Dendritic cell treated with granulocyte-macrophage colony-stimulating factor and Interleukin-4, amounts not matched to agents 40 ng/mL and 50 ng/mL, for 4 days (primary cell): ENCODE results near the gene PLD5.

Experiments used
- H3K27ac Mint-ChIP-seq: one replicate; pipeline ENCODE4 v1.8.0; 2022; ENCODE audit warnings: mild to moderate bottlenecking, mixed read lengths
- H3K27me3 Mint-ChIP-seq: one replicate; pipeline ENCODE4 v1.8.0; 2022; ENCODE audit warnings: mild to moderate bottlenecking, mixed read lengths
- H3K36me3 Mint-ChIP-seq: one replicate; pipeline ENCODE4 v1.8.0; 2022; ENCODE audit warnings: low read depth, mixed read lengths
- H3K4me1 Mint-ChIP-seq: one replicate; pipeline ENCODE4 v1.8.0; 2022; ENCODE audit warnings: low read depth, mixed read lengths
- H3K4me3 Mint-ChIP-seq: one replicate; pipeline ENCODE4 v1.8.0; 2022; ENCODE audit warnings: mild to moderate bottlenecking, moderate library complexity, mixed read lengths
- H3K9me3 Mint-ChIP-seq: one replicate; pipeline ENCODE4 v1.8.0; 2022; ENCODE audit warnings: mixed read lengths
- intact Hi-C: fragments of 100-400 bp; cut with micrococcal nuclease; formaldehyde crosslinking; loops from one replicate; pipeline ENCODE4 v1.15.0; 2022

PLD5 gene

DNA sequence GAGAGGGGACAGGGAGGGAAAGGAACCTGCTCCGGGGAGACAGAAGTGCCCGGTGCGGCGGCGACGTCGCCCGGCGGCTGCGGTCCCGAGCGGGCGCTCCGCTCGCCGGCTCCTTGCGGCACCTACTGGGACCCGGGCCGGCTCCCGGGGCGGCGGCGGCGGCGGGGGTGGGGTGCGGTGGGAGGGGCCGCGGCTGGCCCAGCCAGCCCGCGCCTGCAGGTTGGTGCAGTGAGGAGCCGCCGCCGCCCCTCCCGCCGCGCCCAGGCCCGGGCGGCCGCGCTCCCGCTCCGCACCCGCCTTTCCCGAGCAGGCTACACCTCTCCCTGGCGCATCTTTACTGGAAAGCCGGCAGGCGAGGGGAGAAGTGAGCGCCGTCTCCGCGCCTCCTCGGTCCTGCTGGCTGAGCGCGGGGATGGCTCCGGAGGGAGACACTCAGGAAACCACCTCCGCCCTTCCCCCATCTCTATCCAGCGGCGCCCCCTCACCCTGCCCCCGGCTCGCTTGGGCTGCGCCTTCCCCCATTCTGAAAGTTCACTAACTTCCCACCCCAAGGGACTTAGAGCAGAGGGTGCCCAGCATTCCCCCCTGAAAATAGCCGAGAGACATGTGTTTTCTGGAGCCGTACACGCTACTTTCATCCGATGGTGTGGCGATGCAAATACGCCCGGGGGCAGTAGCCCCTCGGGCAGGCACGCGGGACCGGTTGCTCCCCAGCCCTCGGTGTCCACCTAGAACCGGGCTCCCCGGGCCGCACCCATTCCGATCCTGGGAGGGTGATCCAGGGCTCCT is at the start of gene PLD5:
Gene PLD5, minus strand, starts transcription at position 127 of the 789 bp plus-strand sequence.
- peaks cover 46% of the 10 kb centered on the region for H3K27me3 Mint-ChIP-seq
- no peaks in the 10 kb centered on the region for H3K4me1 Mint-ChIP-seq
- no peak within 1 kb of the TSS for H3K4me3 Mint-ChIP-seq
- intact Hi-C loops, result no loop called here
- H3K27ac Mint-ChIP-seq, result no peak within 1 kb of the TSS
- H3K36me3 Mint-ChIP-seq, result no peaks in the 10 kb centered on the region
- H3K9me3 Mint-ChIP-seq, result no peaks in the 10 kb centered on the region

DNA sequence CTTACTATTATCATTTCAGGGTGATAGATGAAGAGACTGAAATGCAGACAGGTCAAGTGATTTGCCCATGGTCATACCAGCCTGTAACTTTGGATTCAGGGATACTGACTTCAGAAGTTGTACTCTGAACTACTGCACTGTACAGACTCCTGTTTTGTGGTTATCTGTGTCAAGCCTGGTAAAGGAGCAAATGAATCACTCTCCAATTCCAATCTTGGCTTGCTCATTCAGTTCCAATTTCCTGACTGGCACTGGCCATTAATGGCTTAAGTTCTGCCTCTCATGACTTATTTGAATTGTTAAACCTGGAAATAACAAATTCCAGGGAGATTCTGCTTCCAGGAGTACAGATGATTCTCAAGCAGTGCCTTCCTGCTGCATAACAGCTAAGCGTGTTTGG is 45.4 kb upstream of the PLD5 start:
- no peak overlapping the region for H3K4me3 Mint-ChIP-seq
- intact Hi-C loops, result no loop called here
- no peaks in the 10 kb centered on the region for H3K4me1 Mint-ChIP-seq
- H3K27ac Mint-ChIP-seq, result no peak overlapping the region
- H3K27me3 Mint-ChIP-seq, result no peaks in the 10 kb centered on the region
- no peaks in the 10 kb centered on the region for H3K9me3 Mint-ChIP-seq
- H3K36me3 Mint-ChIP-seq, result no peaks in the 10 kb centered on the region

DNA sequence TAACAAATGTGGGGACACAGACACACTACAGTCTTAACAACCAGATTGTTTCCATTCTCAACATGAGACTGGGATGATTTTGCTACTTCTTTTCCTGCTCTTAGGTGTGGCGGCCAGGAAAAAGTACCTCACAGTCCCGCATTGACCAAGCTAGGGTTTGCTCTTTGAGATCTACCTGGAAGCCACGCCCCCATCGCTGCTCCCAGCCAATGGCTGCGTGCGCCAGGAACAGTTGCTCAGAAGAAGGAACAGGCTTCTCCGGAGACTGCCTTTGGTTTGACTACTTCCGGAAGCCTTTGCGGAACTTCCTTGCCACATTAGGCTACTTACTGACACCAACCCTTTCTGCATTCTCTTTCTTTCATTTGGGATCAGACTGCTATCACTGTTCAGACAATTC is 44.2 kb upstream of the PLD5 start:
- H3K27me3 Mint-ChIP-seq, result no peaks in the 10 kb centered on the region
- no peaks in the 10 kb centered on the region for H3K36me3 Mint-ChIP-seq
- H3K4me1 Mint-ChIP-seq, result no peaks in the 10 kb centered on the region
- H3K27ac Mint-ChIP-seq, result no peak overlapping the region
- intact Hi-C loops, result no loop called here
- H3K4me3 Mint-ChIP-seq, result no peak overlapping the region
- no peaks in the 10 kb centered on the region for H3K9me3 Mint-ChIP-seq

DNA sequence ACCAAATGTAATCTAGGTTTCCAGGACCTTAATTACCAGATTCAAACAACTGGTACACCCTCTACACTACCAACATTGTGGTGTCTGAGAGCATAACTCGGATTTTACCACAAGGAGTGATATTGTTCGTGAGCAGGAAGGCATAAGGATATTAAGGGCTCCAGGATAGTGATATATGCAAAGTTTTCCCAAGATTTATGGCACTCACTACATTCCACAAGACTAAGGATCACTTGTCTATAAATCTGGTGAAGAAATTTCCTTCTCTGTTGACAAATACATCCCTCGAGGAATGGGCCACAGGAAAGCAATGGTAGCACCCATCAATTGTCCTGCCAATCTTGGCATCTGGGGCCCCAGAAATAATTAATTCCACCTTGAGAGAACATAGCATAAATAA is 43.1 kb upstream of the PLD5 start:
- Mint-ChIP-seq H3K4me3 (no peak overlapping the region), H3K4me1 (no peaks in the 10 kb centered on the region), H3K9me3 (no peaks in the 10 kb centered on the region), H3K27ac (no peak overlapping the region), H3K27me3 (no peaks in the 10 kb centered on the region), H3K36me3 (no peaks in the 10 kb centered on the region)
- intact Hi-C loops, result no loop called here

DNA sequence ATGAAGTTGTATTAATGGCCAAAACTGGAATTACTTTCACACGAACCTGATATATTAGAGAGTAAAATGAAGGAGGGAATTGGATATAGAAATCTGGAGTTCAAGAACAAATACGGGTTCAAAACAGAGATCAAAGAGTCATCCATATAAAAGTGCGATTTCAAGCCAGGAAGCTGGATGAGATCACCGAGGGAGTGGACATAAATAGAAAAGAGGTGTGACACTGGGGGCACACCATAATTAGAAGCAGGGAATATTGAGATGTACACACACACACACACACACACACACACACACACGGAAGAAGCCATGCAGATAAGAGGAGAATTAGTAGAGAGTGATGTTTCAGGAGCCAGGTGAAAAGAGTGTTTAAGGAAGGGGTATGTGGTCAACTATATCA is 32.3 kb upstream of the PLD5 start:
- intact Hi-C loops, result no loop called here
- H3K36me3 Mint-ChIP-seq, result no peaks in the 10 kb centered on the region
- H3K27me3 Mint-ChIP-seq, result no peaks in the 10 kb centered on the region

DNA sequence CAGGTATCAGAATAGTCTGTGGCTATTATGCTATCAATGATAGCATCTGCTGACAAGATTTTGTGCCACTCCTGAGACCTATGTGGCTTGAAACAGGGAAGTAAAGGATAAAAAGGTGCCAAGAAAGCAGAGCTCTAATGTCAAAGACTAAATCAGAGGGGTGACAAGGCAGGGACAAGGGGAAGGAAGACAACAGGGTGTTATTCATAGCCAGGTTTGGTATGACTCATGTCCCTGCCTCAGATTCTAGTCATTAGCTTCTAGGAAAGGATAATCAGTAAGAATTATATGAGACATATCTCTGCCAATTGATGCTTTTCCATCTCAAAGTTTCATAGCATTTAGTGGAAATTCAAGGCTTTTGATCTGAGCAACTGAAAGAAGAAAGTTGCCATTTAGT is 31.8 kb upstream of the PLD5 start:
- intact Hi-C loops, result no loop called here
- H3K9me3 Mint-ChIP-seq, result peaks cover 15% of the 10 kb centered on the region
- H3K4me1 Mint-ChIP-seq, result no peaks in the 10 kb centered on the region
- no peaks in the 10 kb centered on the region for H3K36me3 Mint-ChIP-seq
- H3K27me3 Mint-ChIP-seq, result no peaks in the 10 kb centered on the region
- H3K4me3 Mint-ChIP-seq, result no peak overlapping the region
- H3K27ac Mint-ChIP-seq, result no peak overlapping the region

More for the DNA sequence above, 32.3 kb upstream of the PLD5 start:
- no peak overlapping the region for H3K27ac Mint-ChIP-seq
- no peak overlapping the region for H3K4me3 Mint-ChIP-seq
- peaks cover 15% of the 10 kb centered on the region for H3K9me3 Mint-ChIP-seq
- H3K4me1 Mint-ChIP-seq, result no peaks in the 10 kb centered on the region

DNA sequence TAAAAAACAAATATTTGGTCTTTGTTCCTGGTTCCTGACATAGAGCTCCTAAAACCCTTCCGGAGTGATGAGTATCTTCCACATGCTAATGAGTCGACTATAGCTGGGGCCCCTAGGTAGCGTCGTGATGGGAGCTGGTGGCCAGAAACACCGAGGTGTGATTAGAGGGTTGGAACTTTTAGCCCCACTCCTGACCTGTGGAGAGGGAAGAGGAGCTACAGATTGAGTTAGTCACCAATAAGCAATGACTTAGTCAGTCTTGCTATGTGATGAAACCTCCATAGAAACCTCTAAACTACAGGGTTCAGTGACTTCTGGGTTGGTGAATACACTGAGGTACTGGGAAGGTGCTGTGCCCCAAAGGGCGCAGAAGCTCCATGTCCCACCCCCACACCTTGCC is 30.1 kb upstream of the PLD5 start:
- H3K9me3 Mint-ChIP-seq, result peaks cover 15% of the 10 kb centered on the region
- no peaks in the 10 kb centered on the region for H3K36me3 Mint-ChIP-seq
- no peak overlapping the region for H3K4me3 Mint-ChIP-seq
- intact Hi-C loops, result no loop called here
- no peaks in the 10 kb centered on the region for H3K27me3 Mint-ChIP-seq
- no peak overlapping the region for H3K27ac Mint-ChIP-seq
- no peaks in the 10 kb centered on the region for H3K4me1 Mint-ChIP-seq

DNA sequence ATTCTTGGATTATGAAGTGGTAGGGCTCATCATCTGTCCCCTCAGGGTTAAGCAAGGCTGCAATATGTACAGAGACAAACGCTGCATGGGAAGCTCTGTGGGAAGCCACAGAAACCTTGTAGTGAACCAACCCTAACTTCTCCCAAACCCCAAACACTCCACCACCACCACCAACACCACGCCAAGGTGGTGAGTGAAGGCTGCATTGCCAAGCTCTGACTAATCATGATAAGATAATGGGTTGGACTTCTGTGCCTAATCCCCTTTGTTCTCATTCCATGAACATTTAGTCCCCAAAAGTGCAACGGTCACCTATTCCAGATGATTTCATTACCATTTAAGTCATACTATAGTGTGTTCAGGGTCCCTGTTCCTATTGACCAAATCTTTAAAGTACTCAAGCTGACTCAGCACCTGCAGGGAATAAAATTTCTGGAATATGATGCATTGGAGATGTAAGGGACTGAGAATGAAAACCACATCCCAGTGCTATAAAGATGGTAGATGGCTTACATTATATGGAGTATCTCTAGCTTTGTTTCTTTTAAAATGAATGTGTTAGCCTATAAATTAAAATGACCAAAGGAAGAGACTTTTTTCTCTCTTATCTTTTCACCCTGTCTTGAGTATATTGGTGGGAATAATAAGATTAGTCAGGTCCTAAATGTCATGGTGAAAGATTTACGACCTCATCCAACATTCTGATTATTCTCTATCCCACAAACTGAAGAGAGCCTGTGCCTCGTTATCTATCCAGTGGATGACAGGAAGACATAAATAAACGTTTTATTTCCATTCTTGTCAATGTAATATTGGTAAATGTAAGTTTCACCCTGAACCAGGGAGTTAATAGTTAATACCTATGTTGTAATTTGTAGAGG is 22.6 kb upstream of the PLD5 start:
- no peaks in the 10 kb centered on the region for H3K36me3 Mint-ChIP-seq
- no peak overlapping the region for H3K27ac Mint-ChIP-seq
- H3K9me3 Mint-ChIP-seq, result no peaks in the 10 kb centered on the region
- no peaks in the 10 kb centered on the region for H3K27me3 Mint-ChIP-seq
- no peak overlapping the region for H3K4me3 Mint-ChIP-seq
- intact Hi-C loops, result no loop called here
- H3K4me1 Mint-ChIP-seq, result no peaks in the 10 kb centered on the region

DNA sequence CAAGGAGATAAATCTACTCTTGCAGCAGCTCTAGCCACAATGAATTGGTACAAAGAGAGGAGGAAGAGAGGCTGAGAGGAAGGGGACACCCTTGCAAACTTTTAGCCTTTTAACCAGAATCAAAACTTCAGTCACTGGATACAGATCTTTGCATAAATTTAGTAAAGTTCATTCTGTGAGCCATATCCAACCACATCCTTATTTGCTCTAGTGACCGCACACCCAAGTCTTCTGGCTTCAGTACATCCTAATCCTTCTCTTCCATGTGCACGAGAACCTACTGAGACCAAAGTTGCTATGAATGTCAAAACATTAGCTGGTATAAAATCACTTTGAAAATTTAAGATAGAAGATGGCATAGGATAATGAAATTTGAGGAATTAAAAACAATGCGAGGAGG is 21.9 kb upstream of the PLD5 start:
- H3K27me3 Mint-ChIP-seq, result no peaks in the 10 kb centered on the region
- no peak overlapping the region for H3K27ac Mint-ChIP-seq
- intact Hi-C loops, result no loop called here
- H3K9me3 Mint-ChIP-seq, result no peaks in the 10 kb centered on the region
- H3K4me1 Mint-ChIP-seq, result no peaks in the 10 kb centered on the region
- no peak overlapping the region for H3K4me3 Mint-ChIP-seq
- H3K36me3 Mint-ChIP-seq, result no peaks in the 10 kb centered on the region

DNA sequence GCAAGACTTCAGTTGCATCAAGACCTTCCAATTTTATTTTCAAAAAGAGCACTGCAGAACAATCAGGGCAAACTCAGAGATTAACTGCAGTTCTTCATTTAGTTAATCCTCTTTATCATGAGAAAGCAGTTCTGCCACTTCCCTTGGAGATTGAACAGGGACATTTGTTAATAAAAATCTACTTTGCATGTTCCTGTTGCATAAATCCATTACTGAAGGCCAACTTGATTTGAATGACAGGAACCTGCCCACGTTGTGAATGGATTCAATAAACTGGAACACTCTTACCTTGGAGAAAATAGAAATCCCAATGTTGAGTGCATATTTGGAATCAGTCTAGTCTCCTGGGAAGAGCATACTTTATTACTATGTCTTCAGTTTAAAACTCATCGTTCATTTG is 19.6 kb upstream of the PLD5 start:
- H3K4me3 Mint-ChIP-seq, result no peak overlapping the region
- H3K27ac Mint-ChIP-seq, result no peak overlapping the region
- intact Hi-C loops, result no loop called here
- H3K36me3 Mint-ChIP-seq, result no peaks in the 10 kb centered on the region
- peaks cover 3% of the 10 kb centered on the region for H3K9me3 Mint-ChIP-seq
- H3K27me3 Mint-ChIP-seq, result no peaks in the 10 kb centered on the region
- no peaks in the 10 kb centered on the region for H3K4me1 Mint-ChIP-seq

DNA sequence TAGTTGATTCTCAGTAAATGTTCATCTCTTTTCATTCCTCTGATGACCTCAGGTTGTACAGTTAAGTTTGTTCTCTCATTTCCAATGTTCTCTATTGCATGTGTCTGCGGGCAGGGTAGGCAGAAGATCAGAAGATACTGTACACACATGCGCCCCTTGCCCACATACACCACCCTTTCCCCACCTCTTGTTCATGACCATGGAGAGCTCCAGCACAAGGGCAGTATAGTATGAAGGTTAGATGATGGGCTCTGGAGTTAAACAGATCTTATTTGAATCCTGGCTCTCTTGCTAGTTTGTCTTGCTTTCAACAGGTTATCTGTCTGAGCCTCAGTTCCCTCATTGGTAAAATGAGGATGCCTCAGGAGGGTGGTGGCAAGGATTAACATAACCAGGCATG is 17.8 kb upstream of the PLD5 start:
- Mint-ChIP-seq H3K27ac (no peak overlapping the region), H3K9me3 (peaks cover 13% of the 10 kb centered on the region), H3K4me1 (no peaks in the 10 kb centered on the region), H3K27me3 (no peaks in the 10 kb centered on the region), H3K4me3 (no peak overlapping the region), H3K36me3 (no peaks in the 10 kb centered on the region)
- intact Hi-C loops, result no loop called here

DNA sequence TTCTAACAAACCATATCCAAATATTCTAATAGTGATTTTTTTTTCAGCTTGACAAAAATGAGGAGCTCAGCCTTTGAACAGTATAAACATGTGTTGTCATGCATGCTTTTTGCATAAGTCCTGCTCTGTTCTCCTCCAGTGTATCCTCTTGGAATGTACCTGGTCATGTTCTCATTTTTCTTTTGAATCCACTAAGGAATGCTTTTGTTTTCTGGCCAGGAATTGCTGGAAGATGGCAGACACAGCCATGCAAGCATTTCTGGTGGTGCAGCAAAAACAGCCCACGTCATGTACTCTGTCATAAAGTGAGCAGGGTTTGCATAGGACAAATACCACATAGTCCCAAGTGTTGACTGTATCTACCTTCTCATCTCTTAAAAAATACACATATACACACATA is 11.5 kb upstream of the PLD5 start:
- H3K27me3 Mint-ChIP-seq, result no peaks in the 10 kb centered on the region
- H3K27ac Mint-ChIP-seq, result no peak overlapping the region
- H3K4me3 Mint-ChIP-seq, result no peak overlapping the region
- H3K36me3 Mint-ChIP-seq, result no peaks in the 10 kb centered on the region
- H3K9me3 Mint-ChIP-seq, result peaks cover 13% of the 10 kb centered on the region
- intact Hi-C loops, result no loop called here
- H3K4me1 Mint-ChIP-seq, result no peaks in the 10 kb centered on the region

DNA sequence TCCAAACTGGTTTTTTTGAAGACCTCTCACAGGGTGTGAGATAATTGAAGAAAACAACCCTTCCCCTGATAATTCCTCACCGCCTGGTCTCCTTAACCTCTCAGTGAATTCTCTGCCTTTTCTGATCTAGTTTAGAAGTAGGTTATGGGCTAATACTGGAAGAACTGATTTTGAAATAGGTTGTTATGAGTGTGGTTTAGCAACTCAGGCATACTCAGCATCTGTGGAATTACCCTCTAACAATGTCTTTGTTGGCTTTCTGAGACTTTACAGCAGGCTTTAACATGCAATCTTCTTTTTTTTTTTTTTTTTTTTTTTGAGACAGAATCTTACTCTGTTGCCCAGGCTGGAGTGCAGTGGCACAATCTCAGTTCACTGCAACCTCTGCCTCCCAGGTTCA is 10.3 kb upstream of the PLD5 start:
- Mint-ChIP-seq H3K27ac (no peak overlapping the region), H3K4me1 (no peaks in the 10 kb centered on the region), H3K9me3 (peaks cover 13% of the 10 kb centered on the region), H3K36me3 (no peaks in the 10 kb centered on the region), H3K4me3 (no peak overlapping the region), H3K27me3 (no peaks in the 10 kb centered on the region)
- intact Hi-C loops, result no loop called here

DNA sequence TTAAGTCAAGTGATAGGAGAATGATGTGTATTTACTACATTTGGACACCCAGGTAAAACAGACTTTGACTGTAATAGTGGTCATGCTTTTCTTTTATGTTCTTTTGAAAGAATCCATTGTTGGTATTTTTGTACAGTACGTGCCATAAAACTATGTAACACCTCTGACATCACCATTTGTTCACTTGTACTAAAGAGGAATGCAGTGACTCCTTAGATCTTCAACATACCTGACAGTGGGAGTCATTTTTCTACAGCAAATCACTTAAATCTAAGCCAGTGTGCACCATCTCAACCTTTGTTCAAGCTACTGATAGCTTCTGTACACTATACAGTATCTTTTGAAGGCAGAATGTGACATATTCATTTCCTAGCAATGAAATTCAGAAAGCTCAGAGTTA is 6.3 kb upstream of the PLD5 start:
- intact Hi-C loops, result no loop called here
- H3K9me3 Mint-ChIP-seq, result no peaks in the 10 kb centered on the region
- H3K4me1 Mint-ChIP-seq, result no peaks in the 10 kb centered on the region
- peaks cover 11% of the 10 kb centered on the region for H3K27me3 Mint-ChIP-seq
- no peaks in the 10 kb centered on the region for H3K36me3 Mint-ChIP-seq
- H3K27ac Mint-ChIP-seq, result no peak overlapping the region
- no peak overlapping the region for H3K4me3 Mint-ChIP-seq
